Esophagus squamous epithelium (tissue), 5 donors: ENCODE data around the gene TFCP2L1. TPM values are rescaled to one million over a fixed set of nuclear protein-coding genes. Genes with fewer than 3 reads are reported as not detected.

Source experiments
- DNase-seq: peaks from one replicate; lab custom pipeline; 2025; lab: John Stamatoyannopoulos, UW
- H3K27ac ChIP-seq, 4 donors: fragments of 200-600 bp; sonication (generic); one replicate each; pipeline ENCODE4 v1.5.1; 2016 to 2019; ENCODE audit warnings: mild to moderate bottlenecking in 1 of 4
- H3K27me3 ChIP-seq, 4 donors: fragments of 200-600 bp; sonication (generic); 1 replicate in 3 of 4; 2 replicates in 1 of 4; pipeline versions ENCODE4 v1.5.1 to v1.6.0; 2017 to 2021; ENCODE audit warnings: antibody characterized with exemption in 1 of 4
- H3K36me3 ChIP-seq, 3 donors: fragments of 200-600 bp; sonication (generic); one replicate each; pipeline ENCODE4 v1.5.1; 2016 to 2019
- H3K4me1 ChIP-seq, 3 donors: fragments of 200-600 bp; sonication (generic); one replicate each; pipeline ENCODE4 v1.5.1; 2017 to 2019
- H3K4me3 ChIP-seq, 4 donors: fragments of 200-600 bp; sonication (generic); 1 replicate in 3 of 4; 2 replicates in 1 of 4; pipeline ENCODE4 v1.5.1; 2016 to 2019; ENCODE audit warnings: mild to moderate bottlenecking in 2 of 4, moderate library complexity in 1 of 4
- H3K9me3 ChIP-seq, 3 donors: fragments of 200-600 bp; sonication (generic); one replicate each; pipeline ENCODE4 v1.5.1; 2016 to 2019
- CTCF ChIP-seq, 6 experiments: fragments of 450-650 bp in 4 of 6; fragments of 200-600 bp in 2 of 6; sonication (generic) in 2 of 6; IDR thresholded peaks; one replicate each; pipeline ENCODE4 v1.5.1; 2016 to 2019; ENCODE audit warnings: antibody characterized with exemption in 6 of 6, mild to moderate bottlenecking in 4 of 6, moderate library complexity in 4 of 6
- POLR2A ChIP-seq, 4 donors: fragments of 450-650 bp; IDR thresholded peaks; one replicate each; pipeline ENCODE4 v1.6.1; 2017; ENCODE audit warnings: antibody characterized with exemption in 4 of 4, mild to moderate bottlenecking in 4 of 4, moderate library complexity in 3 of 4
- WGBS, 2 donors: methylation state at CpG; one replicate each; pipeline ENCODE4 v1.1.5; 2018; 5-methylcytosine and 5-hydroxymethylcytosine counted together
- intact Hi-C: fragments of 100-400 bp; cut with DNase I; formaldehyde crosslinking; loops from one replicate; pipeline ENCODE4 v1.15.0; 2022
- total RNA-seq, 4 donors: library from RNA; depleted of rRNA; stranded (reverse); fragments of >200 nt; gene quantifications; one replicate each; pipeline ENCODE4 v1.1.0, GENCODE V29; 2016
- donor health status: DM: yes; HTN: yes; CAD: no.

Gene TFCP2L1
- total RNA-seq, 4 donors from 2014 or later: 17.9 to 39.7 (median 24.0) TPM

- peaks cover 12 to 52% (median 14%) of the 10 kb centered on the region in 3 donors for H3K4me1 ChIP-seq
- no peak for DNase-seq
Measured at GRCh38 chr2:121172456-121172855, 112.5 kb downstream of the TFCP2L1 start.

GRCh38 chr2:121171625-121172119 is 113.3 kb downstream of the TFCP2L1 start:
- intact Hi-C loops: no loop called here
- peaks cover 0 to 13% (median 0%) of the 10 kb centered on the region in 4 donors for H3K27me3 ChIP-seq
- TF ChIP-seq POLR2A (IDR thresholded peaks at IDR 0.05) (no peak), CTCF (IDR thresholded peaks at IDR 0.05) (no peak)
- 72 to 95% methylated on average over 5 to 7 of the region's 7 CpGs for WGBS, 2 donors
- H3K4me3 ChIP-seq: no peak overlapping the region
- peak overlapping the region in 3 of 4 donors; percentile 10 to 91 (median 87) for H3K27ac ChIP-seq
- H3K36me3 ChIP-seq: no peaks in the 10 kb centered on the region
- H3K4me1 ChIP-seq: peaks cover 12 to 51% (median 14%) of the 10 kb centered on the region in 3 donors
- peaks cover 0 to 12% (median 0%) of the 10 kb centered on the region in 3 donors for H3K9me3 ChIP-seq
- DNase-seq: no peak

More at GRCh38 chr2:121172456-121172855, 112.5 kb downstream of the TFCP2L1 start:
- H3K36me3 ChIP-seq: no peaks in the 10 kb centered on the region
- H3K9me3 ChIP-seq: peaks cover 0 to 12% (median 0%) of the 10 kb centered on the region in 3 donors
- intact Hi-C loops: no loop called here
- no peak overlapping the region for H3K4me3 ChIP-seq
- H3K27ac ChIP-seq: peak overlapping the region in 3 of 4 donors; percentile 77 to 91 (median 87)
- WGBS, 2 donors: 57% methylated on average over 1 of the region's 1 CpG
- TF ChIP-seq POLR2A (IDR thresholded peaks at IDR 0.05): no peak
- no peak for TF ChIP-seq CTCF (IDR thresholded peaks at IDR 0.05)
- peaks cover 0 to 13% (median 0%) of the 10 kb centered on the region in 4 donors for H3K27me3 ChIP-seq

GRCh38 chr2:121170577-121170976 is 114.4 kb downstream of the TFCP2L1 start:
- Histone ChIP-seq H3K4me3 (no peak overlapping the region), H3K27ac (no peak overlapping the region), H3K9me3 (peaks cover 0 to 12% (median 0%) of the 10 kb centered on the region in 3 donors), H3K27me3 (peaks cover 0 to 13% (median 0%) of the 10 kb centered on the region in 4 donors), H3K36me3 (no peaks in the 10 kb centered on the region), H3K4me1 (peaks cover 7 to 40% (median 8%) of the 10 kb centered on the region in 3 donors)
- DNase-seq: no peak
- TF ChIP-seq CTCF (IDR thresholded peaks at IDR 0.05) (no peak), POLR2A (IDR thresholded peaks at IDR 0.05) (no peak)
- 55 to 93% methylated on average over 1 of the region's 1 CpG for WGBS, 2 donors
- intact Hi-C loops: no loop called here

- H3K9me3 ChIP-seq: peaks cover 0 to 17% (median 6%) of the 10 kb centered on the region in 3 donors
- 61 to 62% methylated on average over 4 of the region's 4 CpGs for WGBS, 2 donors
- TF ChIP-seq POLR2A (IDR thresholded peaks at IDR 0.05): no peak
- no peak for TF ChIP-seq CTCF (IDR thresholded peaks at IDR 0.05)
- H3K36me3 ChIP-seq: no peaks in the 10 kb centered on the region
- no peak overlapping the region for H3K4me3 ChIP-seq
- no peak for DNase-seq
- peaks cover 0 to 7% (median 0%) of the 10 kb centered on the region in 4 donors for H3K27me3 ChIP-seq
- peaks cover 0 to 9% (median 0%) of the 10 kb centered on the region in 3 donors for H3K4me1 ChIP-seq
- intact Hi-C loops: no loop called here
- no peak overlapping the region for H3K27ac ChIP-seq
Measured at GRCh38 chr2:121167411-121167810, 117.6 kb downstream of the TFCP2L1 start.

Other genes starting within 250 kb of the TFCP2L1 start
- gene RNU4ATAC, start 245.7 kb upstream of the TFCP2L1 start, total RNA-seq: not detected